H1 (cell line): Measurements from ENCODE around the gene MAGI2. TPM values are rescaled to one million over a fixed set of nuclear protein-coding genes. Genes with fewer than 3 reads are reported as not detected.

ENCODE experiments used
- CTCF ChIA-PET: fragments of 300-600 bp; sonication (Branson Sonifier 250); formaldehyde crosslinking; loops from one replicate; lab custom pipeline; 2021; ENCODE audit not compliant: partially characterized antibody; lab: Charles Lee
- POLR2A ChIA-PET: fragments of 300-600 bp; sonication (Branson Sonifier 250); formaldehyde crosslinking; loops from one replicate; lab custom pipeline; 2021; ENCODE audit warnings: inconsistent platforms; ENCODE audit not compliant: partially characterized antibody; lab: Charles Lee
- DNase-seq, 2 experiments: peaks; one replicate each; pipeline versions ENCODE4 v3.0.0 to v3.0.0-alpha.2; 2010 to 2022; ENCODE audit warnings: low spot score in 2 of 2, low read depth in 1 of 2, mixed read lengths in 1 of 2
- FAIRE-seq: peaks from 2 replicates; lab custom pipeline; 2011; peaks lifted over from hg19 to GRCh38; lab: Jason Lieb, UNC
- H2AFZ ChIP-seq: 2 replicates; pipeline ENCODE4 v1.8.1; 2012; ENCODE audit warnings: low read length, inconsistent platforms
- H2AK5ac ChIP-seq: 2 replicates; pipeline ENCODE4 v1.6.1; 2013; ENCODE audit warnings: low read depth, low read length
- H2BK120ac ChIP-seq: replicated peaks from 2 replicates; pipeline ENCODE3; 2013; ENCODE audit warnings: low read depth, low read length, inconsistent platforms
- H2BK12ac ChIP-seq: 2 replicates; pipeline ENCODE4 v1.6.1; 2013; ENCODE audit warnings: low read depth, low read length
- H2BK15ac ChIP-seq: 2 replicates; pipeline ENCODE4 v1.6.1; 2013; ENCODE audit warnings: low read length
- H2BK20ac ChIP-seq: 2 replicates; pipeline ENCODE4 v1.6.1; 2013; ENCODE audit warnings: low read length
- H2BK5ac ChIP-seq: 2 replicates; pipeline ENCODE4 v1.6.1; 2013; ENCODE audit warnings: low read depth, low read length
- H3K14ac ChIP-seq: 2 replicates; pipeline ENCODE4 v1.6.1; 2013; ENCODE audit warnings: inconsistent platforms; ENCODE audit not compliant: insufficient read length
- H3K18ac ChIP-seq: 2 replicates; pipeline ENCODE4 v1.6.1; 2013; ENCODE audit warnings: low read length; ENCODE audit errors: extremely low read depth
- H3K23ac ChIP-seq: 2 replicates; pipeline ENCODE4 v1.6.1; 2013; ENCODE audit warnings: inconsistent platforms; ENCODE audit not compliant: insufficient read length
- H3K23me2 ChIP-seq: 2 replicates; pipeline ENCODE4 v1.6.1; 2013; ENCODE audit warnings: low read depth, low read length
- H3K27ac ChIP-seq: 2 replicates; pipeline ENCODE4 v1.6.1; 2011; ENCODE audit warnings: low read depth, low read length, inconsistent platforms
- H3K27me3 ChIP-seq, 4 experiments: replicated peaks in 1 of 4; 1 replicate in 1 of 4; 2 replicates in 3 of 4; pipeline versions ENCODE4 v1.6.1 to v1.8.1; 2011 to 2013; ENCODE audit warnings: low read length in 3 of 4, mild to moderate bottlenecking in 3 of 4, inconsistent platforms in 2 of 4, mixed read lengths in 2 of 4, moderate library complexity in 1 of 4; ENCODE audit not compliant: control insufficient read depth in 3 of 4, insufficient read depth in 3 of 4; ENCODE audit errors: extremely low read depth in 1 of 4
- H3K36me3 ChIP-seq, 4 experiments: 2 replicates each; pipeline versions ENCODE4 v1.6.1 to v1.8.1; 2011 to 2013; ENCODE audit warnings: mild to moderate bottlenecking in 4 of 4, low read length in 3 of 4, moderate library complexity in 2 of 4, control low read depth in 1 of 4, inconsistent platforms in 1 of 4; ENCODE audit not compliant: insufficient read depth in 4 of 4, control insufficient read depth in 2 of 4
- H3K4ac ChIP-seq: replicated peaks from 2 replicates; pipeline ENCODE3; 2013; ENCODE audit warnings: low read length, low read depth, mixed read lengths, inconsistent platforms; ENCODE audit not compliant: insufficient read length
- H3K4me1 ChIP-seq, 4 experiments: replicated peaks in 1 of 4; 1 replicate in 1 of 4; 2 replicates in 3 of 4; pipeline versions ENCODE4 v1.6.1 to v1.8.1; 2011 to 2013; ENCODE audit warnings: low read length in 3 of 4, inconsistent platforms in 2 of 4, mixed read lengths in 1 of 4; ENCODE audit not compliant: insufficient read depth in 4 of 4, control insufficient read depth in 3 of 4
- H3K4me2 ChIP-seq, 2 experiments: 2 replicates each; pipeline versions ENCODE4 v1.6.1 to v1.8.1; 2011 to 2013; ENCODE audit warnings: low read depth in 2 of 2, low read length in 2 of 2, control low read depth in 1 of 2, inconsistent platforms in 1 of 2, mild to moderate bottlenecking in 1 of 2; ENCODE audit not compliant: insufficient read depth in 1 of 2
- H3K4me3 ChIP-seq, 4 experiments: fragments of 200-600, 300-600 bp in 1 of 4; sonication (generic), shearing (Covaris generic), sonication (Bioruptor Twin) in 1 of 4; 2 replicates each; pipeline versions ENCODE4 v1.5.1 to v1.8.1; 2011 to 2016; ENCODE audit warnings: low read length in 4 of 4, low read depth in 3 of 4, control low read depth in 2 of 4, inconsistent platforms in 2 of 4, mild to moderate bottlenecking in 2 of 4, mixed read lengths in 1 of 4, moderate library complexity in 1 of 4; ENCODE audit not compliant: insufficient read depth in 2 of 4; ENCODE audit errors: extremely low read depth in 1 of 4
- H3K56ac ChIP-seq: replicated peaks from 2 replicates; pipeline ENCODE3; 2013; ENCODE audit warnings: low read depth, mild to moderate bottlenecking, mixed read lengths, low read length, inconsistent platforms; ENCODE audit not compliant: insufficient read length
- H3K79me1 ChIP-seq: 2 replicates; pipeline ENCODE4 v1.6.1; 2013; ENCODE audit warnings: low read depth, low read length, control low read depth
- H3K79me2 ChIP-seq, 2 experiments: 2 replicates each; pipeline versions ENCODE4 v1.6.1 to v1.8.1; 2012 to 2013; ENCODE audit warnings: low read length in 2 of 2, mild to moderate bottlenecking in 2 of 2, inconsistent platforms in 1 of 2; ENCODE audit not compliant: insufficient read depth in 2 of 2, control insufficient read depth in 1 of 2
- H3K9ac ChIP-seq, 4 experiments: replicated peaks in 1 of 4; 1 replicate in 1 of 4; 2 replicates in 3 of 4; pipeline versions ENCODE4 v1.6.1 to v1.8.1; 2011 to 2013; ENCODE audit warnings: low read depth in 3 of 4, low read length in 3 of 4, control low read depth in 2 of 4, mild to moderate bottlenecking in 2 of 4, moderate library complexity in 2 of 4, inconsistent platforms in 1 of 4; ENCODE audit errors: extremely low read depth in 1 of 4
- H3K9me3 ChIP-seq, 2 experiments: 2 replicates each; pipeline versions ENCODE4 v1.6.1 to v1.8.1; 2012 to 2013; ENCODE audit warnings: mild to moderate bottlenecking in 2 of 2, moderate library complexity in 2 of 2, control low read depth in 1 of 2, inconsistent platforms in 1 of 2, low read depth in 1 of 2, low read length in 1 of 2, mixed read lengths in 1 of 2; ENCODE audit not compliant: insufficient read depth in 2 of 2
- H4K20me1 ChIP-seq, 2 experiments: replicated peaks in 1 of 2; 2 replicates each; pipeline versions ENCODE3 to v1.8.1; 2011 to 2013; ENCODE audit warnings: inconsistent platforms in 2 of 2, low read length in 2 of 2, mild to moderate bottlenecking in 1 of 2; ENCODE audit not compliant: insufficient read depth in 2 of 2, control insufficient read depth in 1 of 2
- H4K5ac ChIP-seq: 2 replicates; pipeline ENCODE4 v1.6.1; 2013; ENCODE audit warnings: low read length, low read depth, mixed read lengths, inconsistent platforms; ENCODE audit not compliant: insufficient read length
- H4K8ac ChIP-seq: 2 replicates; pipeline ENCODE4 v1.8.0; 2013; ENCODE audit warnings: mild to moderate bottlenecking, moderate library complexity, low read length, inconsistent platforms; ENCODE audit not compliant: insufficient read depth; ENCODE audit errors: extremely low read depth
- H4K91ac ChIP-seq: replicated peaks from 2 replicates; pipeline ENCODE3; 2013; ENCODE audit warnings: low read length, mixed read lengths, inconsistent platforms; ENCODE audit not compliant: insufficient read length
- ASH2L ChIP-seq: fragments of 200-600, 300-600 bp; sonication (generic); IDR thresholded peaks from one replicate; pipeline ENCODE4 v1.7.1; 2017; ENCODE audit warnings: low read length
- CHD1 ChIP-seq: IDR thresholded peaks from 2 replicates; pipeline ENCODE4 v1.6.1; 2012; ENCODE audit warnings: low read depth, low read length, improper control_type of control experiment
- EP300 ChIP-seq, 2 experiments: IDR thresholded peaks; 1 replicate in 1 of 2; 2 replicates in 1 of 2; pipeline ENCODE4 v1.6.1; 2011 to 2012; ENCODE audit warnings: low read depth in 2 of 2, low read length in 2 of 2, mild to moderate bottlenecking in 2 of 2, borderline replicate concordance in 1 of 2, inconsistent platforms in 1 of 2, moderate library complexity in 1 of 2
- MAFK ChIP-seq: IDR thresholded peaks from 2 replicates; pipeline ENCODE4 v1.6.1; 2012; ENCODE audit warnings: low read depth, mild to moderate bottlenecking, improper control_type of control experiment, low read length
- RXRA ChIP-seq: IDR thresholded peaks from 2 replicates; pipeline ENCODE4 v1.6.1; 2011; ENCODE audit warnings: low read depth, mild to moderate bottlenecking, low read length, moderate library complexity; ENCODE audit not compliant: insufficient read depth
- SIRT6 ChIP-seq: IDR thresholded peaks from one replicate; pipeline ENCODE4 v1.7.1; 2012; ENCODE audit warnings: low read length, inconsistent platforms
- TAF7 ChIP-seq: optimal IDR thresholded peaks from 2 replicates; pipeline ENCODE3; 2011; ENCODE audit warnings: low read depth, mild to moderate bottlenecking, inconsistent platforms, low read length, moderate library complexity, borderline replicate concordance
- TCF12 ChIP-seq: IDR thresholded peaks from 2 replicates; pipeline ENCODE4 v1.6.1; 2011; ENCODE audit warnings: low read depth, mild to moderate bottlenecking, low read length
- WGBS, 2 experiments: shearing (Covaris generic) in 1 of 2; methylation state at CpG; one replicate each; pipeline versions ENCODE4 v1.1.6 to v1.1.7; 2013 to 2015; ENCODE audit warnings: low lambda C conversion rate in 2 of 2, mixed read lengths in 2 of 2, inconsistent platforms in 1 of 2, low coverage in 1 of 2, missing lambda C conversion rate in 1 of 2; ENCODE audit not compliant: insufficient replicate concordance in 2 of 2, insufficient coverage in 1 of 2, insufficient read length in 1 of 2; ENCODE audit errors: extremely low coverage in 1 of 2, missing lambda C conversion rate in 1 of 2; 5-methylcytosine and 5-hydroxymethylcytosine counted together
- polyA plus RNA-seq, 7 experiments: library from polyadenylated mRNA; depleted of rRNA in 3 of 7; stranded (reverse) in 5 of 7; unstranded in 2 of 7; fragments of >200 nt in 5 of 7; fragments of 200-250 nt in 2 of 7; gene quantifications; 1 replicate in 5 of 7; 2 replicates in 1 of 7; 4 replicates in 1 of 7; pipeline versions ENCODE4 v1.2.1 to v1.2.3, GENCODE V29; 2011 to 2013; ENCODE audit warnings: missing spikeins in 2 of 7, mixed read lengths in 2 of 7
- total RNA-seq: library from RNA; stranded (reverse); fragmentation: NEBNext Ultra II Directional; extraction: Animal tissue kit (Norgen Biotek cat#: 25700); gene quantifications from 2 replicates; pipeline ENCODE4 v1.2.1, GENCODE V29; 2021
- TF ChIP-seq, protein P1 (sequence below): IDR thresholded peaks from 2 replicates; pipeline ENCODE4 v1.6.1; 2012; ENCODE audit warnings: inconsistent platforms
- TF ChIP-seq, protein P2 (sequence below): IDR thresholded peaks from 2 replicates; pipeline ENCODE4 v1.6.1; 2012; ENCODE audit warnings: low read length, inconsistent platforms

MAGI2 gene
- total and polyA plus RNA-seq, 2 of the 8 experiments (the other 6 are each of a cell fraction or from before 2014, with no cell fraction given): 6.0 to 27.3 TPM

DNA sequence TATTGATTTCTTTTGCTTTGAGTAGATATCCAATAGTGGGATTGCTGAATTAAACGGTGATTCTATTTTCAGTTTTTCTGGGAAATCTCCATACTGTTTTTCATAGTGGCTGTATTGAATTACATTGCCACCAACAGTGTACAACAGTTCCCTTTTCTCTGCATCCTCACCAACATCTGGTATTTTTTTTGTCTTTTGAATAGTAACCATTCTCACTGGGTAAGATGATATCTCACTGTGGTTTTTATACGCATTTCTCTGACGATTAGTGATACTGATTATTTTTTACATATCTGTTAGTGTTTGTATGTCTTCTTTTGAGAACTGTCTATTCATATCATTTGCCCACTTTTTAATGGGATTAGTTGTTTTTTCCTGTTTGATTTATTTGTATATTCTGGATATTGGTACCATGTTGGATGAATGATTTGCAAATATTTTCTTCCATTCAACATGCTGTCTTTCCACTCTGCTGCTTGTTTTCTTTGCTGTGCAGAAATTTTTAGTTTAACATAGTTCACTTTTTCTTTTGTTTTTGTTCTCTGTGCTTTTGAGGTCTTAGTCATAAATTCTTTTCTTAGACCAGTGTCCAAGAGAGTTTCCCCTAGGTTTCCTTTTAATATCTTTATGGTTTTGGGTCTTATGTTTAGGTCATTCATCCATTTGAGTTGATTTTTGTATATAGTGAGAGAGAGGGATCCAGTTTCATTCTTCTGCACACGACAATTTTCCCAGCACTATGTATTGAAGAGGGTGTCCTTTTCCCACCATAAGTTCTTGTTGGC is 1070.2 kb downstream of the MAGI2 start:
- no peak overlapping the region for H3K56ac ChIP-seq
- H3K27ac ChIP-seq: no peak overlapping the region
- no peak overlapping the region for H2BK5ac ChIP-seq
- no peaks in the 10 kb centered on the region for H3K4me1 ChIP-seq
- 92% methylated on average over 4 of the region's 4 CpGs; no CpG with 5 or more reads in 1 of the 2 experiments for WGBS, 2 experiments
- no peak overlapping the region for H4K91ac ChIP-seq
- no peaks in the 10 kb centered on the region for H3K79me2 ChIP-seq
- H3K23me2 ChIP-seq: no peaks in the 10 kb centered on the region
- H3K36me3 ChIP-seq: no peaks in the 10 kb centered on the region
- H2BK120ac ChIP-seq: no peak overlapping the region
- no peak overlapping the region for H4K5ac ChIP-seq
- no peak overlapping the region for H4K8ac ChIP-seq
- no peak overlapping the region for H2AK5ac ChIP-seq
- no peak overlapping the region for H2BK20ac ChIP-seq
- H3K27me3 ChIP-seq: no peaks in the 10 kb centered on the region
- ChIA-PET CTCF (interaction anchor here (0.9 kb wide), 1 partner anchor 51 kb away, joined by 5 read pairs; no protein-coding TSS in a partner anchor), POLR2A (interaction anchor here (0.7 kb wide), 1 partner anchor 303 kb away, joined by 3 read pairs; no protein-coding TSS in a partner anchor)
- no peak overlapping the region for H3K18ac ChIP-seq
- FAIRE-seq: no peak
- no peak overlapping the region for H3K4me3 ChIP-seq
- no peak overlapping the region for H2BK12ac ChIP-seq
- H2AFZ ChIP-seq: no peak overlapping the region
- no peak overlapping the region for H3K4ac ChIP-seq
- H3K4me2 ChIP-seq: no peak overlapping the region
- DNase-seq: no peak
- H3K79me1 ChIP-seq: no peaks in the 10 kb centered on the region
- no peak overlapping the region for H2BK15ac ChIP-seq
- H4K20me1 ChIP-seq: no peaks in the 10 kb centered on the region
- H3K9me3 ChIP-seq: no peaks in the 10 kb centered on the region
- no peak overlapping the region for H3K23ac ChIP-seq
- H3K14ac ChIP-seq: no peak overlapping the region
- H3K9ac ChIP-seq: no peak overlapping the region
- TF ChIP-seq TCF12: no peak
- no peak for TF ChIP-seq EP300 (IDR thresholded peaks at IDR 0.05; ENCODE audit: borderline replicate concordance in 1 of 2, low read depth in 2 of 2, low read length in 2 of 2)
- no peak for TF ChIP-seq TAF7
- TF ChIP-seq SIRT6: no peak
- TF ChIP-seq, protein P1, sequence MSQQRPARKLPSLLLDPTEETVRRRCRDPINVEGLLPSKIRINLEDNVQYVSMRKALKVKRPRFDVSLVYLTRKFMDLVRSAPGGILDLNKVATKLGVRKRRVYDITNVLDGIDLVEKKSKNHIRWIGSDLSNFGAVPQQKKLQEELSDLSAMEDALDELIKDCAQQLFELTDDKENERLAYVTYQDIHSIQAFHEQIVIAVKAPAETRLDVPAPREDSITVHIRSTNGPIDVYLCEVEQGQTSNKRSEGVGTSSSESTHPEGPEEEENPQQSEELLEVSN: no peak
- TF ChIP-seq MAFK: no peak
- no peak for TF ChIP-seq CHD1
- TF ChIP-seq, protein P2, sequence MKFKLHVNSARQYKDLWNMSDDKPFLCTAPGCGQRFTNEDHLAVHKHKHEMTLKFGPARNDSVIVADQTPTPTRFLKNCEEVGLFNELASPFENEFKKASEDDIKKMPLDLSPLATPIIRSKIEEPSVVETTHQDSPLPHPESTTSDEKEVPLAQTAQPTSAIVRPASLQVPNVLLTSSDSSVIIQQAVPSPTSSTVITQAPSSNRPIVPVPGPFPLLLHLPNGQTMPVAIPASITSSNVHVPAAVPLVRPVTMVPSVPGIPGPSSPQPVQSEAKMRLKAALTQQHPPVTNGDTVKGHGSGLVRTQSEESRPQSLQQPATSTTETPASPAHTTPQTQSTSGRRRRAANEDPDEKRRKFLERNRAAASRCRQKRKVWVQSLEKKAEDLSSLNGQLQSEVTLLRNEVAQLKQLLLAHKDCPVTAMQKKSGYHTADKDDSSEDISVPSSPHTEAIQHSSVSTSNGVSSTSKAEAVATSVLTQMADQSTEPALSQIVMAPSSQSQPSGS: no peak
- TF ChIP-seq RXRA: no peak
- TF ChIP-seq ASH2L: no peak
